WTC11 (cell line): ENCODE data around the gene AGO3. TPM values are rescaled to one million over a fixed set of nuclear protein-coding genes. Genes with fewer than 3 reads are reported as not detected.

Source experiments
- ATAC-seq: fragments of 200-7000 bp; cut with Tn5 transposase; 2 replicates; pipeline ENCODE4 v1.10.0; 2021; ENCODE audit warnings: mild to moderate bottlenecking, moderate library complexity
- CTCF ChIA-PET: fragments of 300-600 bp; sonication (Branson Sonifier 250); formaldehyde crosslinking; loops from one replicate; lab custom pipeline; 2021; ENCODE audit warnings: antibody characterized with exemption; lab: Charles Lee
- POLR2A ChIA-PET: fragments of 350-600 bp; sonication (Branson Sonifier 250); formaldehyde crosslinking; loops from one replicate; lab custom pipeline; 2021; ENCODE audit warnings: antibody characterized with exemption; lab: Charles Lee
- DNase-seq: peaks from one replicate; pipeline ENCODE4 v3.0.0; 2021; ENCODE audit warnings: low spot score
- H3K27ac Mint-ChIP-seq: 2 replicates; pipeline ENCODE4 v1.8.0; 2021; ENCODE audit warnings: mixed read lengths
- H3K27me3 Mint-ChIP-seq: 2 replicates; pipeline ENCODE4 v1.8.0; 2021; ENCODE audit warnings: low read depth, mild to moderate bottlenecking, moderate library complexity, mixed read lengths
- H3K36me3 Mint-ChIP-seq: 2 replicates; pipeline ENCODE4 v1.8.0; 2021; ENCODE audit warnings: mixed read lengths
- H3K4me1 Mint-ChIP-seq: 2 replicates; pipeline ENCODE4 v1.8.0; 2022; ENCODE audit warnings: mixed read lengths
- H3K4me3 Mint-ChIP-seq: 2 replicates; pipeline ENCODE4 v1.8.0; 2021; ENCODE audit warnings: mild to moderate bottlenecking, moderate library complexity, mixed read lengths
- H3K9me3 Mint-ChIP-seq: 2 replicates; pipeline ENCODE4 v1.8.0; 2021; ENCODE audit warnings: mixed read lengths
- E2F1 ChIP-seq: sonication (generic); formaldehyde crosslinking; IDR thresholded peaks from 2 replicates; pipeline ENCODE4 v1.8.0; 2022; ENCODE audit warnings: mild to moderate bottlenecking, missing genetic modification reagents
- ELF4 ChIP-seq: sonication (generic); formaldehyde crosslinking; IDR thresholded peaks from 2 replicates; pipeline ENCODE4 v1.8.1; 2022; ENCODE audit warnings: low read depth, mild to moderate bottlenecking, moderate library complexity, missing genetic modification reagents
- EMX1 ChIP-seq: fragments of 250-450 bp; sonication (Bioruptor Pico); IDR thresholded peaks from 2 replicates; pipeline ENCODE4 v1.8.0; 2021; ENCODE audit warnings: mild to moderate bottlenecking
- KAT7 ChIP-seq: sonication (generic); formaldehyde crosslinking; IDR thresholded peaks from 2 replicates; pipeline ENCODE4 v1.8.1; 2023; ENCODE audit warnings: missing genetic modification reagents, mild to moderate bottlenecking, borderline replicate concordance
- MXD4 ChIP-seq: fragments of 250-450 bp; sonication (Bioruptor Pico); IDR thresholded peaks from 2 replicates; pipeline ENCODE4 v1.8.0; 2021; ENCODE audit warnings: mild to moderate bottlenecking, moderate library complexity, borderline replicate concordance
- NR2C2 ChIP-seq: sonication (generic); formaldehyde crosslinking; IDR thresholded peaks from 2 replicates; pipeline ENCODE4 v1.8.0; 2022; ENCODE audit warnings: mild to moderate bottlenecking, missing genetic modification reagents
- RELA ChIP-seq: sonication (generic); formaldehyde crosslinking; IDR thresholded peaks from 2 replicates; pipeline ENCODE4 v1.8.1; 2022; ENCODE audit warnings: missing genetic modification reagents, mild to moderate bottlenecking, borderline replicate concordance
- SP1 ChIP-seq: sonication (generic); formaldehyde crosslinking; conservative IDR thresholded peaks from 2 replicates; pipeline ENCODE4 v1.8.1; 2022; ENCODE audit warnings: missing genetic modification reagents
- TEAD1 ChIP-seq: sonication (generic); formaldehyde crosslinking; IDR thresholded peaks from 2 replicates; pipeline ENCODE4 v1.8.0; 2022; ENCODE audit warnings: mild to moderate bottlenecking, missing genetic modification reagents
- TP53 ChIP-seq: sonication (generic); formaldehyde crosslinking; IDR thresholded peaks from 2 replicates; pipeline ENCODE4 v1.8.1; 2023; ENCODE audit warnings: mild to moderate bottlenecking, missing genetic modification reagents
- ZNF423 ChIP-seq: fragments of 250-450 bp; sonication (Bioruptor Pico); IDR thresholded peaks from 2 replicates; pipeline ENCODE4 v2.1.2; 2022; ENCODE audit warnings: mild to moderate bottlenecking, moderate library complexity
- ZNF532 ChIP-seq: fragments of 250-450 bp; sonication (Bioruptor Pico); IDR thresholded peaks from 2 replicates; pipeline ENCODE4 v1.9.0; 2021; ENCODE audit warnings: mild to moderate bottlenecking, borderline replicate concordance
- total RNA-seq: library from RNA; stranded (reverse); gene quantifications from 3 replicates; pipeline ENCODE4 v1.2.3, GENCODE V29; 2021
- TF ChIP-seq, protein P1 (sequence below): sonication (generic); formaldehyde crosslinking; conservative IDR thresholded peaks from 2 replicates; pipeline ENCODE4 v1.8.1; 2023; ENCODE audit warnings: mild to moderate bottlenecking, low read depth, missing genetic modification reagents, moderate library complexity
- TF ChIP-seq, protein P2 (sequence below): sonication (generic); formaldehyde crosslinking; IDR thresholded peaks from 2 replicates; pipeline ENCODE4 v1.8.1; 2023; ENCODE audit warnings: mild to moderate bottlenecking, missing genetic modification reagents, moderate library complexity

The AGO3 gene
- total RNA-seq, 1 experiment from 2014 or later, result 26.8 TPM

GRCh38 chr1:35930593-35931445 lies at the start of gene AGO3 (continued):
- TF ChIP-seq ZNF532 (CRISPR knock-in tag) (peak; percentile 66; the same call in 1 of the 2 replicates), RELA (CRISPR knock-in tag) (peak; percentile 34; the same call in 1 of the 2 replicates), TEAD1 (CRISPR knock-in tag) (peak; percentile 51; the same call in 1 of the 2 replicates), KAT7 (peak; percentile 83; the same call in 1 of the 2 replicates)

DNA sequence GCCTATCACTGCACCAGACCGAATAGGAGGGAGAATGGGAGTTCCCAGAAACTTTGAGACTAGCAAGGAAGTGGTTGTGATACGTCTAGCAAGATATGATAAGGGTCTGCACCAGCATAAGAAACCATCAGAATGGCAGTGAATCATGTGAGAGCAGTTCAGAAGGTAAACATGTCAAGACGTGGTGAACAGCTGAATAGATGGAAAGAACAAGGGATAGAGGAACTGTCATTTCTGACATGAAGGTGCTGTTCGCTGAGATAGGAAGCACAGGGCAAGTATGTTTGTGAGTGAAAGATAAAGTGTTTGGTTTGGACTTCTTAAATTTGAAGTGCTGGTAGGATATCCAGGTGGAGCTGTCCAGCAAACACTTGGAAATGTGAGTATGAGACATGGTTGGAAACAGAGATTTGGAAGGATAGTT lies 49.0 kb upstream of the AGO3 start:
- ATAC-seq, result no peak
- Mint-ChIP-seq H3K36me3 (no peaks in the 10 kb centered on the region), H3K27me3 (no peaks in the 10 kb centered on the region), H3K4me1 (peaks cover 33% of the 10 kb centered on the region), H3K4me3 (peak overlapping the region; percentile 64), H3K27ac (peak overlapping the region; percentile 2; the same call in 1 of the 2 replicates), H3K9me3 (no peaks in the 10 kb centered on the region)
- DNase-seq, result no peak
- CTCF ChIA-PET, result interaction anchor here (0.5 to 2.9 kb wide), 6 partner anchors 18 to 160 kb away, joined by 3 to 16 read pairs (median 5); no protein-coding TSS in a partner anchor
- POLR2A ChIA-PET, result no interaction called here
- no peak for TF ChIP-seq EMX1 (CRISPR knock-in tag)
- TF ChIP-seq MXD4, result no peak
- no peak for TF ChIP-seq SP1 (CRISPR knock-in tag)
- no peak for TF ChIP-seq NR2C2 (CRISPR knock-in tag)
- TF ChIP-seq TP53 (CRISPR knock-in tag), result no peak
- no peak for TF ChIP-seq ELF4 (CRISPR knock-in tag)
- TF ChIP-seq, protein P1, sequence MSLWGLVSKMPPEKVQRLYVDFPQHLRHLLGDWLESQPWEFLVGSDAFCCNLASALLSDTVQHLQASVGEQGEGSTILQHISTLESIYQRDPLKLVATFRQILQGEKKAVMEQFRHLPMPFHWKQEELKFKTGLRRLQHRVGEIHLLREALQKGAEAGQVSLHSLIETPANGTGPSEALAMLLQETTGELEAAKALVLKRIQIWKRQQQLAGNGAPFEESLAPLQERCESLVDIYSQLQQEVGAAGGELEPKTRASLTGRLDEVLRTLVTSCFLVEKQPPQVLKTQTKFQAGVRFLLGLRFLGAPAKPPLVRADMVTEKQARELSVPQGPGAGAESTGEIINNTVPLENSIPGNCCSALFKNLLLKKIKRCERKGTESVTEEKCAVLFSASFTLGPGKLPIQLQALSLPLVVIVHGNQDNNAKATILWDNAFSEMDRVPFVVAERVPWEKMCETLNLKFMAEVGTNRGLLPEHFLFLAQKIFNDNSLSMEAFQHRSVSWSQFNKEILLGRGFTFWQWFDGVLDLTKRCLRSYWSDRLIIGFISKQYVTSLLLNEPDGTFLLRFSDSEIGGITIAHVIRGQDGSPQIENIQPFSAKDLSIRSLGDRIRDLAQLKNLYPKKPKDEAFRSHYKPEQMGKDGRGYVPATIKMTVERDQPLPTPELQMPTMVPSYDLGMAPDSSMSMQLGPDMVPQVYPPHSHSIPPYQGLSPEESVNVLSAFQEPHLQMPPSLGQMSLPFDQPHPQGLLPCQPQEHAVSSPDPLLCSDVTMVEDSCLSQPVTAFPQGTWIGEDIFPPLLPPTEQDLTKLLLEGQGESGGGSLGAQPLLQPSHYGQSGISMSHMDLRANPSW (CRISPR knock-in tag), result no peak
- no peak for TF ChIP-seq E2F1 (CRISPR knock-in tag)
- TF ChIP-seq, protein P2, sequence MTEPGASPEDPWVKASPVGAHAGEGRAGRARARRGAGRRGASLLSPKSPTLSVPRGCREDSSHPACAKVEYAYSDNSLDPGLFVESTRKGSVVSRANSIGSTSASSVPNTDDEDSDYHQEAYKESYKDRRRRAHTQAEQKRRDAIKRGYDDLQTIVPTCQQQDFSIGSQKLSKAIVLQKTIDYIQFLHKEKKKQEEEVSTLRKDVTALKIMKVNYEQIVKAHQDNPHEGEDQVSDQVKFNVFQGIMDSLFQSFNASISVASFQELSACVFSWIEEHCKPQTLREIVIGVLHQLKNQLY, result no peak
- TF ChIP-seq ZNF423 (CRISPR knock-in tag), result no peak
